ENCODE measurements around the gene SUPT3H.

SUPT3H gene

GRCh38 chr6:44980841-44981240 lies 396.9 kb downstream of the SUPT3H start:
- H3K27me3 ChIP-seq (ENCODE audit: control insufficient read depth, insufficient read depth, low read length, poor library complexity, severe bottlenecking), result no peaks in the 10 kb centered on the region
- no peaks in the 10 kb centered on the region for H3K4me1 ChIP-seq (ENCODE audit: control insufficient read depth, insufficient read depth, low read length)
- 94 to 100% methylated on average over 4 of the region's 4 CpGs for WGBS, 2 experiments
- no peaks in the 10 kb centered on the region for H3K9me3 ChIP-seq (ENCODE audit: control insufficient read depth, low read length)
- H3K36me3 ChIP-seq (ENCODE audit: control insufficient read depth, insufficient read depth, low read length), result no peaks in the 10 kb centered on the region
- H3K4me3 ChIP-seq (ENCODE audit: insufficient read depth, low read depth, low read length), result no peak overlapping the region
- H3K27ac ChIP-seq (ENCODE audit: insufficient read depth, low read depth, low read length, poor library complexity, severe bottlenecking), result no peak overlapping the region

- Histone ChIP-seq H3K36me3 (ENCODE audit: control insufficient read depth, insufficient read depth, low read length) (peaks cover 4% of the 10 kb centered on the region), H3K9me3 (ENCODE audit: control insufficient read depth, low read length) (peaks cover 9% of the 10 kb centered on the region), H3K4me1 (ENCODE audit: control insufficient read depth, insufficient read depth, low read length) (no peaks in the 10 kb centered on the region), H3K27ac (ENCODE audit: insufficient read depth, low read depth, low read length, poor library complexity, severe bottlenecking) (no peak overlapping the region), H3K4me3 (ENCODE audit: insufficient read depth, low read depth, low read length) (no peak overlapping the region), H3K27me3 (ENCODE audit: control insufficient read depth, insufficient read depth, low read length, poor library complexity, severe bottlenecking) (no peaks in the 10 kb centered on the region)
Measured at GRCh38 chr6:44976677-44977641, 400.8 kb downstream of the SUPT3H start.

- Histone ChIP-seq H3K27me3 (ENCODE audit: control insufficient read depth, insufficient read depth, low read length, poor library complexity, severe bottlenecking) (no peaks in the 10 kb centered on the region), H3K36me3 (ENCODE audit: control insufficient read depth, insufficient read depth, low read length) (peaks cover 4% of the 10 kb centered on the region), H3K27ac (ENCODE audit: insufficient read depth, low read depth, low read length, poor library complexity, severe bottlenecking) (no peak overlapping the region), H3K4me3 (ENCODE audit: insufficient read depth, low read depth, low read length) (no peak overlapping the region), H3K9me3 (ENCODE audit: control insufficient read depth, low read length) (peaks cover 9% of the 10 kb centered on the region), H3K4me1 (ENCODE audit: control insufficient read depth, insufficient read depth, low read length) (no peaks in the 10 kb centered on the region)
- whole genome bisulfite sequencing, 2 experiments, result 88 to 93% methylated on average over 2 of the region's 2 CpGs
Measured at GRCh38 chr6:44974511-44974910, 403.2 kb downstream of the SUPT3H start.

GRCh38 chr6:44972709-44973108 lies 405.0 kb downstream of the SUPT3H start:
- H3K27me3 ChIP-seq (ENCODE audit: control insufficient read depth, insufficient read depth, low read length, poor library complexity, severe bottlenecking), result no peaks in the 10 kb centered on the region
- H3K4me3 ChIP-seq (ENCODE audit: insufficient read depth, low read depth, low read length), result no peak overlapping the region
- H3K27ac ChIP-seq (ENCODE audit: insufficient read depth, low read depth, low read length, poor library complexity, severe bottlenecking), result no peak overlapping the region
- WGBS, 2 experiments, result 89 to 97% methylated on average over 3 of the region's 3 CpGs
- H3K9me3 ChIP-seq (ENCODE audit: control insufficient read depth, low read length), result peaks cover 9% of the 10 kb centered on the region
- peaks cover 4% of the 10 kb centered on the region for H3K36me3 ChIP-seq (ENCODE audit: control insufficient read depth, insufficient read depth, low read length)
- H3K4me1 ChIP-seq (ENCODE audit: control insufficient read depth, insufficient read depth, low read length), result no peaks in the 10 kb centered on the region

GRCh38 chr6:44969446-44970185 lies 408.1 kb downstream of the SUPT3H start:
- H3K4me1 ChIP-seq (ENCODE audit: control insufficient read depth, insufficient read depth, low read length), result no peaks in the 10 kb centered on the region
- peaks cover 9% of the 10 kb centered on the region for H3K9me3 ChIP-seq (ENCODE audit: control insufficient read depth, low read length)
- H3K27ac ChIP-seq (ENCODE audit: insufficient read depth, low read depth, low read length, poor library complexity, severe bottlenecking), result no peak overlapping the region
- no peak overlapping the region for H3K4me3 ChIP-seq (ENCODE audit: insufficient read depth, low read depth, low read length)
- H3K36me3 ChIP-seq (ENCODE audit: control insufficient read depth, insufficient read depth, low read length), result peaks cover 4% of the 10 kb centered on the region
- WGBS, 2 experiments, result 98 to 100% methylated on average over 4 of the region's 4 CpGs
- H3K27me3 ChIP-seq (ENCODE audit: control insufficient read depth, insufficient read depth, low read length, poor library complexity, severe bottlenecking), result no peaks in the 10 kb centered on the region

GRCh38 chr6:44967481-44967880 lies 410.3 kb downstream of the SUPT3H start:
- Histone ChIP-seq H3K27ac (ENCODE audit: insufficient read depth, low read depth, low read length, poor library complexity, severe bottlenecking) (no peak overlapping the region), H3K36me3 (ENCODE audit: control insufficient read depth, insufficient read depth, low read length) (peaks cover under 1% of the 10 kb centered on the region), H3K4me3 (ENCODE audit: insufficient read depth, low read depth, low read length) (no peak overlapping the region), H3K4me1 (ENCODE audit: control insufficient read depth, insufficient read depth, low read length) (no peaks in the 10 kb centered on the region), H3K27me3 (ENCODE audit: control insufficient read depth, insufficient read depth, low read length, poor library complexity, severe bottlenecking) (no peaks in the 10 kb centered on the region), H3K9me3 (ENCODE audit: control insufficient read depth, low read length) (peaks cover 3% of the 10 kb centered on the region)
- 89 to 94% methylated on average over 1 of the region's 1 CpG for WGBS, 2 experiments

GRCh38 chr6:44966449-44967092 lies 411.2 kb downstream of the SUPT3H start:
- Histone ChIP-seq H3K27me3 (ENCODE audit: control insufficient read depth, insufficient read depth, low read length, poor library complexity, severe bottlenecking) (no peaks in the 10 kb centered on the region), H3K36me3 (ENCODE audit: control insufficient read depth, insufficient read depth, low read length) (no peaks in the 10 kb centered on the region), H3K27ac (ENCODE audit: insufficient read depth, low read depth, low read length, poor library complexity, severe bottlenecking) (no peak overlapping the region), H3K9me3 (ENCODE audit: control insufficient read depth, low read length) (no peaks in the 10 kb centered on the region), H3K4me3 (ENCODE audit: insufficient read depth, low read depth, low read length) (no peak overlapping the region), H3K4me1 (ENCODE audit: control insufficient read depth, insufficient read depth, low read length) (no peaks in the 10 kb centered on the region)
- 81 to 94% methylated on average over 2 of the region's 2 CpGs for WGBS, 2 experiments

- 84 to 87% methylated on average over 4 of the region's 4 CpGs for WGBS, 2 experiments
- H3K36me3 ChIP-seq (ENCODE audit: control insufficient read depth, insufficient read depth, low read length), result no peaks in the 10 kb centered on the region
- H3K4me3 ChIP-seq (ENCODE audit: insufficient read depth, low read depth, low read length), result no peak overlapping the region
- H3K27ac ChIP-seq (ENCODE audit: insufficient read depth, low read depth, low read length, poor library complexity, severe bottlenecking), result no peak overlapping the region
- no peaks in the 10 kb centered on the region for H3K9me3 ChIP-seq (ENCODE audit: control insufficient read depth, low read length)
- no peaks in the 10 kb centered on the region for H3K4me1 ChIP-seq (ENCODE audit: control insufficient read depth, insufficient read depth, low read length)
- H3K27me3 ChIP-seq (ENCODE audit: control insufficient read depth, insufficient read depth, low read length, poor library complexity, severe bottlenecking), result no peaks in the 10 kb centered on the region
Measured at GRCh38 chr6:44965708-44966107, 412.0 kb downstream of the SUPT3H start.

- Histone ChIP-seq H3K4me3 (ENCODE audit: insufficient read depth, low read depth, low read length) (no peak overlapping the region), H3K4me1 (ENCODE audit: control insufficient read depth, insufficient read depth, low read length) (no peaks in the 10 kb centered on the region), H3K27me3 (ENCODE audit: control insufficient read depth, insufficient read depth, low read length, poor library complexity, severe bottlenecking) (no peaks in the 10 kb centered on the region), H3K36me3 (ENCODE audit: control insufficient read depth, insufficient read depth, low read length) (no peaks in the 10 kb centered on the region), H3K9me3 (ENCODE audit: control insufficient read depth, low read length) (no peaks in the 10 kb centered on the region), H3K27ac (ENCODE audit: insufficient read depth, low read depth, low read length, poor library complexity, severe bottlenecking) (no peak overlapping the region)
- WGBS, 2 experiments, result 92 to 100% methylated on average over 3 to 4 of the region's 4 CpGs
Measured at GRCh38 chr6:44960898-44961297, 416.8 kb downstream of the SUPT3H start.

GRCh38 chr6:44959651-44960050 lies 418.1 kb downstream of the SUPT3H start:
- H3K9me3 ChIP-seq (ENCODE audit: control insufficient read depth, low read length), result no peaks in the 10 kb centered on the region
- H3K36me3 ChIP-seq (ENCODE audit: control insufficient read depth, insufficient read depth, low read length), result no peaks in the 10 kb centered on the region
- no peaks in the 10 kb centered on the region for H3K27me3 ChIP-seq (ENCODE audit: control insufficient read depth, insufficient read depth, low read length, poor library complexity, severe bottlenecking)
- H3K4me1 ChIP-seq (ENCODE audit: control insufficient read depth, insufficient read depth, low read length), result no peaks in the 10 kb centered on the region
- no peak overlapping the region for H3K4me3 ChIP-seq (ENCODE audit: insufficient read depth, low read depth, low read length)
- WGBS, 2 experiments, result 76 to 93% methylated on average over 2 to 3 of the region's 3 CpGs
- no peak overlapping the region for H3K27ac ChIP-seq (ENCODE audit: insufficient read depth, low read depth, low read length, poor library complexity, severe bottlenecking)
